AG04450 (cell line): ENCODE results near the gene HEXIM2. TPM values are rescaled to one million over a fixed set of nuclear protein-coding genes. Genes with fewer than 3 reads are reported as not detected.

Source experiments
- CTCF ChIA-PET: fragments of 300-600, 350-600 bp; formaldehyde crosslinking; extraction: SDS; loops from one replicate; lab custom pipeline; 2022; ENCODE audit warnings: antibody characterized with exemption, inconsistent platforms; lab: Charles Lee
- POLR2A ChIA-PET: fragments of 350-600 bp; formaldehyde crosslinking; extraction: SDS; loops from one replicate; lab custom pipeline; 2021; ENCODE audit warnings: antibody characterized with exemption, inconsistent platforms; lab: Yijun Ruan, JAX
- DNase-seq: peaks from one replicate; pipeline ENCODE4 v3.0.0-alpha.2; 2011; ENCODE audit warnings: low read depth, low spot score
- H3K27ac ChIP-seq: one replicate; pipeline ENCODE4 v1.5.1; 2012; ENCODE audit warnings: low read depth, low read length, control low read depth
- H3K27me3 ChIP-seq: one replicate; pipeline ENCODE4 v1.6.0; 2012; ENCODE audit warnings: low read length; ENCODE audit not compliant: control insufficient read depth, insufficient read depth
- H3K4me3 ChIP-seq: 2 replicates; pipeline ENCODE4 v1.5.1; 2011; ENCODE audit warnings: mild to moderate bottlenecking, low read depth, low read length, control low read depth
- H3K9me3 ChIP-seq: 2 replicates; pipeline ENCODE4 v1.5.1; 2012; ENCODE audit warnings: low read length; ENCODE audit not compliant: control insufficient read depth, insufficient read depth
- CTCF ChIP-seq: IDR thresholded peaks from 2 replicates; pipeline ENCODE4 v1.5.1; 2011; ENCODE audit warnings: low read depth, low read length, control low read depth, inconsistent platforms
- polyA plus RNA-seq: library from polyadenylated mRNA; depleted of rRNA; stranded (reverse); fragments of >200 nt; gene quantifications from 2 replicates; pipeline ENCODE4 v1.2.3, GENCODE V29; 2011

Gene HEXIM2
- polyA plus RNA-seq, 1 experiment, result 4.2 TPM

DNA sequence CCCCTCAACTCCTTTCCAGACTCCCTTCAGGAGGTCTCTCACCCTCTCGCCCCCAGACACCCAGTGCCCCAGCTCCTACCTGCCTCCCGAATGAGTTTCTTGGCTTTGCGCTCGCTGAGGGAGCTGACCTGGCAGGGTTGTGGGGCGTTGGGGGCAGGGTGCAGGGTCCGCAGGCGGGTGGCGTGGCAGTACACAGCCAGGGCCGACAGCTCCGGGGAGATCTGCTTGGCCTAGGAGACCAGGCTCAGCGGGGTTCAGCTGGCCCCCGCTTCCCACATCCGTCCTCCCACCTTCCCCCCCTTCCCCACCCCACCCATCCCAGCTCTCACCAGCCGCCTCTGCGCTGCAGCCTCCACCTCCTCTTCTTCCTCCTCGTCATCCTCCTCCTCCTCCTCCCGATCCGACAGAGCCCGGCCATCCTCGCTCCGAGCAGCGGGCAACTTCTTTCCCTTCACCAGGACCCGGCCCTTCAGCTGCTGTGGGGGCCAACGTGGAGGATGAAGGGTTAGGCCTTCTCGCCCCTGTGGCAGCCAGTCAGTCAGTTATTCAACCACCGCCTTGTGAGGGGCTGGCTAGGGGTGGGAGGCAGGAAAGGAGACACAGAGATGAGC is 46.6 kb upstream of the HEXIM2 start:
- Histone ChIP-seq H3K9me3 (no peaks in the 10 kb centered on the region; the same call in 1 of the 2 replicates), H3K4me3 (no peak overlapping the region), H3K27ac (no peak overlapping the region), H3K27me3 (no peaks in the 10 kb centered on the region)
- no peak for TF ChIP-seq CTCF
- POLR2A ChIA-PET, result no interaction called here
- no peak for DNase-seq
- CTCF ChIA-PET, result interaction anchor here (0.5 to 6.3 kb wide), 4 partner anchors 16 to 176 kb away, joined by 3 to 52 read pairs (median 6); partner anchors contain the start of gene ACBD4

- ChIA-PET POLR2A (no interaction called here), CTCF (interaction anchor here (0.6 to 6.3 kb wide), 2 partner anchors 19 to 177 kb away, joined by 3 to 52 read pairs; partner anchors contain the start of gene ACBD4)
- no peaks in the 10 kb centered on the region for H3K27me3 ChIP-seq
- no peak overlapping the region for H3K27ac ChIP-seq
- H3K9me3 ChIP-seq, result no peaks in the 10 kb centered on the region; the same call in 1 of the 2 replicates
- DNase-seq, result no peak
- no peak for TF ChIP-seq CTCF
- H3K4me3 ChIP-seq, result no peak overlapping the region
Measured at GRCh38 chr17:45115871-45116270, 45.8 kb upstream of the HEXIM2 start.

GRCh38 chr17:45116434-45117016 is 45.1 kb upstream of the HEXIM2 start:
- no peak overlapping the region for H3K4me3 ChIP-seq

DNA sequence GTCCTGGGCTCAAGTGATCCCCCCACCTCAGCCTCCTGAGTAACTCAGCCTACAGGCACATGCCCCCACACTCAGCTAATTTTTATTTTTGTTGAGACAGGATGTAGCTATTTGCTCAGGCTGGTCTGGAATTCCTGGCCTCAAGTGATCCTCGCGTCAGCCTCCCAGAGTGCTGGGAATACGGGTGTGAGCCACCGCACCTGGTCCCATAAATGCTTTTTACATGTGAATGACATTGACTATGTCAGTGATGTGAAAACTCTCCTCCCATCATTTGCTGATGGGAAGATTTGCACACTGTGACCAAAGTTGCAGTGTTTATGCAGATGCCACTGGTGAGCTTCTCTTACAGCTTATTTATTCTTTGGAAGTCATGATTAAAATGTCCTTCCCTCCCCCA is 44.3 kb upstream of the HEXIM2 start:
- ChIA-PET POLR2A (interaction anchor here (0.6 kb wide), 1 partner anchor 47 kb away, joined by 3 read pairs; no protein-coding TSS in a partner anchor), CTCF (interaction anchor here (2.4 to 6.3 kb wide), 2 partner anchors 18 kb away, joined by 11 to 52 read pairs; partner anchors contain the start of gene ACBD4)
- no peak overlapping the region for H3K27ac ChIP-seq
- H3K9me3 ChIP-seq, result no peaks in the 10 kb centered on the region; the same call in 1 of the 2 replicates
- no peak for TF ChIP-seq CTCF
- no peak overlapping the region for H3K4me3 ChIP-seq
- no peak for DNase-seq
- no peaks in the 10 kb centered on the region for H3K27me3 ChIP-seq

More at GRCh38 chr17:45116434-45117016, 45.1 kb upstream of the HEXIM2 start:
- POLR2A ChIA-PET, result no interaction called here
- H3K9me3 ChIP-seq, result no peaks in the 10 kb centered on the region; the same call in 1 of the 2 replicates
- no peak overlapping the region for H3K27ac ChIP-seq
- no peak for TF ChIP-seq CTCF
- DNase-seq, result no peak
- CTCF ChIA-PET, result interaction anchor here (6.3 kb wide), 1 partner anchor 19 kb away, joined by 52 read pairs; the partner anchor contains the start of gene ACBD4
- no peaks in the 10 kb centered on the region for H3K27me3 ChIP-seq
